CD14-positive monocyte (primary cell): ENCODE measurements around the gene CFAP69. TPM values are rescaled to one million over a fixed set of nuclear protein-coding genes. Genes with fewer than 3 reads are reported as not detected.
"Not testable (repeated sequence)": the region's sequence is repeated elsewhere in the genome, so short reads cannot be mapped to it uniquely, and the experiment has no call there.

ENCODE experiments used
- DNase-seq, 3 donors: peaks; one replicate each; pipeline ENCODE4 v3.0.0-alpha.2; 2011 to 2022
- H2AFZ ChIP-seq: 2 replicates; pipeline ENCODE4 v1.6.0; 2012; ENCODE audit warnings: mild to moderate bottlenecking, low read depth, low read length, inconsistent platforms; ENCODE audit not compliant: insufficient read depth, poor library complexity, severe bottlenecking
- H3K27ac ChIP-seq, 2 donors: 1 replicate in 1 of 2; 2 replicates in 1 of 2; pipeline ENCODE4 v1.5.1; 2012 to 2013; ENCODE audit warnings: low read length in 2 of 2, control low read depth in 1 of 2, inconsistent platforms in 1 of 2, low read depth in 1 of 2, mild to moderate bottlenecking in 1 of 2
- H3K27me3 ChIP-seq, 2 donors: one replicate each; pipeline versions ENCODE4 v1.6.0 to v1.6.1; 2011 to 2013; ENCODE audit warnings: low read length in 2 of 2; ENCODE audit not compliant: control insufficient read depth in 2 of 2, insufficient read depth in 2 of 2
- H3K36me3 ChIP-seq, 2 donors: replicated peaks in 1 of 2; 1 replicate in 1 of 2; 2 replicates in 1 of 2; pipeline versions ENCODE4 v1.5.1 to v1.6.1; 2012 to 2013; ENCODE audit warnings: low read length in 2 of 2, control low read depth in 1 of 2, inconsistent platforms in 1 of 2, mild to moderate bottlenecking in 1 of 2; ENCODE audit not compliant: insufficient read depth in 2 of 2, control insufficient read depth in 1 of 2
- H3K4me1 ChIP-seq, 2 donors: 1 replicate in 1 of 2; 2 replicates in 1 of 2; pipeline versions ENCODE4 v1.5.1 to v1.6.1; 2012 to 2013; ENCODE audit warnings: low read length in 2 of 2, control low read depth in 1 of 2, inconsistent platforms in 1 of 2, mild to moderate bottlenecking in 1 of 2, moderate library complexity in 1 of 2; ENCODE audit not compliant: insufficient read depth in 2 of 2, control insufficient read depth in 1 of 2
- H3K4me2 ChIP-seq: replicated peaks from 2 replicates; pipeline ENCODE3; 2012; ENCODE audit warnings: low read length, moderate library complexity, mild to moderate bottlenecking; ENCODE audit not compliant: poor library complexity, severe bottlenecking; ENCODE audit errors: extremely low read depth
- H3K4me3 ChIP-seq, 3 experiments: fragments of 200-600 bp in 1 of 3; sonication (generic) in 1 of 3; replicated peaks in 1 of 3; 1 replicate in 2 of 3; 2 replicates in 1 of 3; pipeline ENCODE4 v1.5.1; 2011 to 2013; ENCODE audit warnings: low read length in 3 of 3, mild to moderate bottlenecking in 3 of 3, control low read depth in 2 of 3, low read depth in 2 of 3, inconsistent platforms in 1 of 3, moderate library complexity in 1 of 3
- H3K79me2 ChIP-seq: 2 replicates; pipeline ENCODE4 v1.6.0; 2012; ENCODE audit warnings: mild to moderate bottlenecking, control low read depth, inconsistent platforms, low read length, moderate library complexity; ENCODE audit not compliant: insufficient read depth
- H3K9ac ChIP-seq: 2 replicates; pipeline ENCODE4 v1.6.0; 2017; ENCODE audit warnings: low read length, mild to moderate bottlenecking; ENCODE audit not compliant: insufficient read depth, poor library complexity, severe bottlenecking
- H3K9me3 ChIP-seq, 2 donors: replicated peaks in 1 of 2; 1 replicate in 1 of 2; 2 replicates in 1 of 2; pipeline versions ENCODE4 v1.5.1 to v1.6.1; 2012 to 2013; ENCODE audit warnings: low read length in 2 of 2, control low read depth in 1 of 2; ENCODE audit not compliant: control insufficient read depth in 1 of 2, insufficient read depth in 1 of 2
- H4K20me1 ChIP-seq: 2 replicates; pipeline ENCODE4 v1.6.0; 2012; ENCODE audit warnings: mild to moderate bottlenecking, low read length, control low read depth, moderate library complexity; ENCODE audit not compliant: insufficient read depth
- H3K27ac Mint-ChIP-seq, 7 donors: one replicate each; pipeline ENCODE4 v1.8.0; 2020; ENCODE audit warnings: mild to moderate bottlenecking in 7 of 7, mixed read lengths in 7 of 7, moderate library complexity in 6 of 7, inconsistent platforms in 2 of 7
- H3K27me3 Mint-ChIP-seq, 3 donors: one replicate each; pipeline ENCODE4 v1.8.0; 2021 to 2022; ENCODE audit warnings: low read depth in 3 of 3, mild to moderate bottlenecking in 3 of 3, mixed read lengths in 3 of 3, moderate library complexity in 3 of 3, inconsistent platforms in 1 of 3
- H3K36me3 Mint-ChIP-seq, 2 donors: one replicate each; pipeline ENCODE4 v1.8.0; 2020; ENCODE audit warnings: mixed read lengths in 2 of 2, inconsistent platforms in 1 of 2, mild to moderate bottlenecking in 1 of 2
- H3K4me1 Mint-ChIP-seq: one replicate; pipeline ENCODE4 v1.8.0; 2020; ENCODE audit warnings: mild to moderate bottlenecking, mixed read lengths
- H3K4me3 Mint-ChIP-seq, 2 donors: one replicate each; pipeline ENCODE4 v1.8.0; 2020; ENCODE audit warnings: mild to moderate bottlenecking in 2 of 2, mixed read lengths in 2 of 2, moderate library complexity in 1 of 2
- H3K9me3 Mint-ChIP-seq, 7 donors: one replicate each; pipeline ENCODE4 v1.8.0; 2020 to 2022; ENCODE audit warnings: mixed read lengths in 7 of 7, mild to moderate bottlenecking in 6 of 7, moderate library complexity in 6 of 7, inconsistent platforms in 2 of 7
- CTCF ChIP-seq: fragments of 200-600 bp; IDR thresholded peaks from one replicate; pipeline ENCODE4 v1.8.0; 2022; ENCODE audit warnings: antibody characterized with exemption, mild to moderate bottlenecking
- WGBS: methylation state at CpG from one replicate; pipeline ENCODE4 v1.1.5; 2013; ENCODE audit warnings: missing lambda C conversion rate; ENCODE audit not compliant: insufficient coverage; 5-methylcytosine and 5-hydroxymethylcytosine counted together
- intact Hi-C, 2 donors: fragments of 100-400 bp; cut with micrococcal nuclease; formaldehyde crosslinking; loops; one replicate each; pipeline versions ENCODE4 v1.15.0 to v1.15.1; 2023
- polyA plus RNA-seq, 3 donors: library from polyadenylated mRNA; depleted of rRNA in 1 of 3; unstranded in 2 of 3; stranded (reverse) in 1 of 3; fragments of 300-500 nt in 2 of 3; fragments of >200 nt in 1 of 3; fragmentation: Illumina TruSeq in 2 of 3; gene quantifications; 1 replicate in 2 of 3; 2 replicates in 1 of 3; pipeline ENCODE4 v1.2.3, GENCODE V29; 2012 to 2021

The CFAP69 gene
- polyA plus RNA-seq, 3 donors, result not detected

GRCh38 chr7:90347759-90348158 is 102.8 kb downstream of the CFAP69 start:
- peaks cover 3 to 10% of the 10 kb centered on the region in 2 donors for H3K9me3 ChIP-seq

GRCh38 chr7:90349305-90349704 is 104.3 kb downstream of the CFAP69 start:
- Mint-ChIP-seq H3K4me1 (peaks cover 15% of the 10 kb centered on the region), H3K9me3 (peaks cover 10 to 19% (median 14%) of the 10 kb centered on the region in 7 donors), H3K36me3 (peaks cover 17 to 41% of the 10 kb centered on the region in 2 donors), H3K27me3 (peaks cover 0 to 2% (median 0%) of the 10 kb centered on the region in 3 donors), H3K27ac (no peak overlapping the region), H3K4me3 (no peak overlapping the region)
- H3K36me3 ChIP-seq, result peaks cover 4 to 23% of the 10 kb centered on the region in 2 donors
- H3K27me3 ChIP-seq, result no peaks in the 10 kb centered on the region
- H3K9ac ChIP-seq, result no peak overlapping the region
- H3K9me3 ChIP-seq, result peaks cover 3 to 10% of the 10 kb centered on the region in 2 donors
- TF ChIP-seq CTCF, result no peak
- H2AFZ ChIP-seq, result no peak overlapping the region
- WGBS, result 97% methylated on average over 4 of the region's 4 CpGs
- no peak overlapping the region for H3K4me3 ChIP-seq
- DNase-seq, result no peak
- H3K4me1 ChIP-seq, result peaks cover 10 to 22% of the 10 kb centered on the region in 2 donors
- peaks cover 68% of the 10 kb centered on the region for H3K79me2 ChIP-seq
- H4K20me1 ChIP-seq, result no peaks in the 10 kb centered on the region
- no peak overlapping the region for H3K27ac ChIP-seq
- no peak overlapping the region for H3K4me2 ChIP-seq
- intact Hi-C loops, result loop anchor here (5.0 to 10.0 kb wide), 2 partner anchors 105 to 167 kb away; partner anchors contain the start of gene CFAP69 (in 2 of the 2)

More at GRCh38 chr7:90347759-90348158, 102.8 kb downstream of the CFAP69 start:
- Mint-ChIP-seq H3K27me3 (peaks cover 0 to 2% (median 0%) of the 10 kb centered on the region in 3 donors), H3K4me3 (no peak overlapping the region), H3K4me1 (peaks cover 15% of the 10 kb centered on the region), H3K27ac (no peak overlapping the region), H3K36me3 (peaks cover 11 to 29% of the 10 kb centered on the region in 2 donors), H3K9me3 (peaks cover 10 to 20% (median 14%) of the 10 kb centered on the region in 7 donors)
- H3K4me2 ChIP-seq, result peak overlapping the region; percentile 93
- intact Hi-C loops, result loop anchor here (5.0 to 10.0 kb wide), 2 partner anchors 103 to 165 kb away; partner anchors contain the start of gene CFAP69 (in 2 of the 2)
- no peak overlapping the region for H2AFZ ChIP-seq
- H3K79me2 ChIP-seq, result peaks cover 60% of the 10 kb centered on the region
- no peak overlapping the region for H3K27ac ChIP-seq
- no peaks in the 10 kb centered on the region for H3K27me3 ChIP-seq
- H3K4me1 ChIP-seq, result peaks cover 10 to 22% of the 10 kb centered on the region in 2 donors
- H3K36me3 ChIP-seq, result peaks cover 3 to 8% of the 10 kb centered on the region in 2 donors
- H3K4me3 ChIP-seq, result peak overlapping the region in 1 of 3 experiments; percentile 83
- no peak for TF ChIP-seq CTCF
- DNase-seq, result peak in 1 of 3 donors; percentile 8
- 41% methylated on average over 3 of the region's 4 CpGs for WGBS
- no peak overlapping the region for H3K9ac ChIP-seq
- no peaks in the 10 kb centered on the region for H4K20me1 ChIP-seq

- Histone ChIP-seq H3K4me1 (peaks cover 10 to 22% of the 10 kb centered on the region in 2 donors), H3K79me2 (peaks cover 68% of the 10 kb centered on the region), H3K36me3 (peaks cover 10 to 30% of the 10 kb centered on the region in 2 donors)
- Mint-ChIP-seq H3K36me3 (peaks cover 19 to 46% of the 10 kb centered on the region in 2 donors), H3K4me1 (peaks cover 15% of the 10 kb centered on the region), H3K9me3 (peaks cover 5 to 14% (median 9%) of the 10 kb centered on the region in 7 donors)
- H4K20me1 ChIP-seq, H3K27ac ChIP-seq, H3K27me3 ChIP-seq, H3K27me3 Mint-ChIP-seq, H3K4me3 ChIP-seq, H3K9ac ChIP-seq, DNase-seq, intact Hi-C loops, H3K27ac Mint-ChIP-seq, H2AFZ ChIP-seq, H3K4me3 Mint-ChIP-seq, H3K9me3 ChIP-seq, H3K4me2 ChIP-seq: not testable (repeated sequence)
- no CpG with 5 or more reads among the region's 3 CpGs for WGBS
These were observed 105.1 kb downstream of the CFAP69 start for GRCh38 chr7:90350032-90350431.
